Measurements from ENCODE around the gene CBFA2T3. TPM values are rescaled to one million over a fixed set of nuclear protein-coding genes. Genes with fewer than 3 reads are reported as not detected.

Gene CBFA2T3
- total RNA-seq, 4 donors from 2014 or later, result 3.5 to 35.5 (median 6.8) TPM

DNA sequence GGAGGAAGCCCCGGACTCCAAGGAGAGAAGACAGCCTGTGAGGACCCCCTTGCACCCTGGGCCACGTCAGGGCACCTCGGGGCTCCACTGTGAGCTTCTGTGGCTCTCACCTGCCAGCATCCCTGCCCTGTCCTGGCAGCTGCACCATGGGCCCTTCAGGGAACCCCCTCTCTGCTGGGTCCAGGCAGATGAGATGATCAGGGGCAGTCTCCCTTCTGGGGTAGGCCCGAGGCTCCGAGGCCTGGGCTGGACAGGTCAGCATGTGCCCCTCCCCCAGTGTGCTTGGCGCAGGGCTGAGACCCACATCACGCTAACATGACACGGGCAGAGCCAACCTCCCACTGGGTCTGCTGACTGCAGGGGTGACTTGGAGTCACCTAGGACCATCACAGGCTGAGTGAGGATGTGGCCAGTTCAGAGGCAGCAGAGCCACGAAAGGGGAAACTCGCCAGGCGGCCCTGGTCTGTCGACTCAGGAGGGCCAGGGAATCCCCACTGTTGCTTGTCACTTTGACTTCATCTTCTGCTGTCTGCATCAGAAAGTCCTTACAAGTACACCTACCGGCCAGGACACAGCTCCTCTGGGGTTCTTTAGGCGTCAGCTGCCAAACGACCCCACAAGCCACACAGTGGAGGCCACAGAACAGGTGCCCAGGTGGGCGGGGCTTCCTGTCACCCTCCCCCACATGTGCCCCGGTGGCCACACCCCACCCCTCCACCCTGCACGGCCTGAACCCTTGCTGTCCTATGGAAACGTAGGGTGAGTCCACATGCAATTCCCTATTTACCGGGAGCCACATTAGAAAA lies 122.5 kb downstream of the CBFA2T3 start:
- no peak for TF ChIP-seq POLR2A (IDR thresholded peaks at IDR 0.05)
- TF ChIP-seq, protein P1, sequence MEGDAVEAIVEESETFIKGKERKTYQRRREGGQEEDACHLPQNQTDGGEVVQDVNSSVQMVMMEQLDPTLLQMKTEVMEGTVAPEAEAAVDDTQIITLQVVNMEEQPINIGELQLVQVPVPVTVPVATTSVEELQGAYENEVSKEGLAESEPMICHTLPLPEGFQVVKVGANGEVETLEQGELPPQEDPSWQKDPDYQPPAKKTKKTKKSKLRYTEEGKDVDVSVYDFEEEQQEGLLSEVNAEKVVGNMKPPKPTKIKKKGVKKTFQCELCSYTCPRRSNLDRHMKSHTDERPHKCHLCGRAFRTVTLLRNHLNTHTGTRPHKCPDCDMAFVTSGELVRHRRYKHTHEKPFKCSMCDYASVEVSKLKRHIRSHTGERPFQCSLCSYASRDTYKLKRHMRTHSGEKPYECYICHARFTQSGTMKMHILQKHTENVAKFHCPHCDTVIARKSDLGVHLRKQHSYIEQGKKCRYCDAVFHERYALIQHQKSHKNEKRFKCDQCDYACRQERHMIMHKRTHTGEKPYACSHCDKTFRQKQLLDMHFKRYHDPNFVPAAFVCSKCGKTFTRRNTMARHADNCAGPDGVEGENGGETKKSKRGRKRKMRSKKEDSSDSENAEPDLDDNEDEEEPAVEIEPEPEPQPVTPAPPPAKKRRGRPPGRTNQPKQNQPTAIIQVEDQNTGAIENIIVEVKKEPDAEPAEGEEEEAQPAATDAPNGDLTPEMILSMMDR (IDR thresholded peaks at IDR 0.05), result no peak
- Histone ChIP-seq H3K27ac (peak overlapping the region in 2 of 4 donors; percentile 27 to 40), H3K27me3 (no peaks in the 10 kb centered on the region), H3K9me3 (no peaks in the 10 kb centered on the region), H3K4me3 (no peak overlapping the region), H3K4me1 (peaks cover 0 to 32% (median 14%) of the 10 kb centered on the region in 4 donors), H3K36me3 (peaks cover 0 to 13% (median 0%) of the 10 kb centered on the region in 3 donors)
- peak; percentile 51 to 69 (median 60) for DNase-seq

DNA sequence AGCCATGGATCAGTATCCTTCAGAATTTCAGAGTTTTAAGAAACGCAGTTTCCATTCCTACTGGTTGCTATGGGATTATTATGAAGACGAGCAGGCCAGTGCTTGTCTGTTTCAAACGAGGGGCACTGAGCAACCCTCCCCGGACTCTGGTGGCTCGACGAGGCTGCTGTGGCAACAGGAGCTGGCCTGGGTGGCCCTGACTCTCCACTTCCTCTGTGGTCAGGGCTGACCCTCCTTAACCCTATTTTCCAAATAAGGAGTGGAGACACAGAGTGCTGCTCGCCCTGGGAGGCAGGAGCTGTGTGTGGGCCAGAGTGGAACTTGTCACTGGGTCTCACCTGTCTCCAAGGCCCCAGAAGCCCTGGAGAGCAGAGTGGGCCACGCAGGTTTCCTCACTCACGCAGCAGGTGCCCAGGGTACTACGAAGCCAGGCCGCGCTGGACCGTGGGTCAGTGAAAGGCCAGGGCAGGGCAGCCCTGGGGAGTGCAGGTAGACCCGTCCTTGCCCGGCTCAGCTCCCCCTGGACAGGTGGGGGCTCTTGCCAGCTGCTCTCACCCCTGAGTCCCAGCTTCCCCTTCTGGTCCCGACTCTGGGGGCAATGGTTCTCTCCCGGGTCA lies 123.6 kb downstream of the CBFA2T3 start:
- DNase-seq, result no peak
- Histone ChIP-seq H3K27me3 (no peaks in the 10 kb centered on the region), H3K4me3 (no peak overlapping the region), H3K27ac (peak overlapping the region in 2 of 4 donors; percentile 31 to 52), H3K36me3 (peaks cover 0 to 6% (median 0%) of the 10 kb centered on the region in 3 donors), H3K4me1 (peaks cover 0 to 30% (median 14%) of the 10 kb centered on the region in 4 donors), H3K9me3 (no peaks in the 10 kb centered on the region)
- no peak for TF ChIP-seq POLR2A (IDR thresholded peaks at IDR 0.05)
- TF ChIP-seq, protein P1 (IDR thresholded peaks at IDR 0.05), result no peak

DNA sequence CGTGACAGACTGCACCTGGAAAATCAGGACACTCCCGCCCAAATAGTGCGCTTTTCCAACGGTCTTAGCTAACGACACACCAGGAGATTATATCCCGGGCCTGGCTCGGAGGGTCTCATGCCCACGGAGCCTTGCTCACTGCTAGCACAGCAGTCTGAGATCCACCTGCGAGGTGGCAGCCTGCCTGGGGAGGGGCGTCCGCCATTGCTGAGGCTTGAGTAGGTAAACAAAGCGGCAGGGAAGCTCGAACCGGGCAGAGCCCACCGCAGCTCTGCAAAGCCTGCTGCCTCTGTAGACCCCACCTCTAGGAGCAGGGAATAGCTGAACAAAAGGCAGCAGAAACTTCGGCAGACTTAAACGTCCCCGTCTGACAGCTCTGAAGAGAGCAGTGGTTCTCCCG lies 125.4 kb downstream of the CBFA2T3 start:
- Histone ChIP-seq H3K9me3 (no peaks in the 10 kb centered on the region), H3K36me3 (peaks cover 0 to 6% (median 0%) of the 10 kb centered on the region in 3 donors), H3K4me3 (no peak overlapping the region), H3K27me3 (no peaks in the 10 kb centered on the region), H3K27ac (no peak overlapping the region), H3K4me1 (peaks cover 0 to 24% (median 10%) of the 10 kb centered on the region in 4 donors)
- no peak for DNase-seq
- no peak for TF ChIP-seq POLR2A (IDR thresholded peaks at IDR 0.05)
- TF ChIP-seq, protein P1 (IDR thresholded peaks at IDR 0.05), result no peak

DNA sequence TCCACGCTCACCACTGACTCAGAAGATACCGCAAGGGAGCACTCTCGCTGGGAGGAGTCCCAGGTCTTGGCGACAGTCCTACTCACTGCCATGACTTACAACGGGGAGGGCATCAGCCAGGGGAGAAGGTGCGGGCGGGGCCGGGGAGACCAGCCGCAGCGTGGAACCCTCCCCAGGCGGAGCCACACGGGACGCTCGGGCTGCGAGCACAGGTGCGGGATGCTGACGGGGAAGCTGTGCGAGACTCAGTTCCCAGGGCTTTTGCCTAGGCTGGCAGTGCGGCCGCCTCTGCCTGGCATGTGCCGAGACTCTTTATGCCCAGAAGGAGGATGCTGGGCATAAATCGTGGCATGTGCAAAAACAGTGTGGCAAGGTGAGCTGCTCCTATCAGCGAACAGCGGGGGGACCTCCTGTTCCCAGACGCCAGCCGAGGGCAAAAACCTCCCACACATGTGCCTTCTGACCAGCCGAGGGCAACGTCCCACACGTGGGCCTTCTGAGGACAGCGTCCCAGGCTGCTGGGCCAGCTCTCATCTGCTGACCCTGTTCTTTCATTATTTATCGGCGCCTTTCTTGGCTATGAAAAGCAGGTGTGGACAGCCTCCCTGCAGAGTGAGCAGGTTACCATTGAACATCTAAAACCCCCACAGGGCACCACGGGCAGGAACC lies 126.3 kb downstream of the CBFA2T3 start:
- Histone ChIP-seq H3K27ac (no peak overlapping the region), H3K36me3 (peaks cover 0 to 6% (median 0%) of the 10 kb centered on the region in 3 donors), H3K9me3 (no peaks in the 10 kb centered on the region), H3K27me3 (no peaks in the 10 kb centered on the region), H3K4me3 (no peak overlapping the region), H3K4me1 (peaks cover 0 to 16% (median 3%) of the 10 kb centered on the region in 4 donors)
- no peak for TF ChIP-seq POLR2A (IDR thresholded peaks at IDR 0.05)
- TF ChIP-seq, protein P1 (IDR thresholded peaks at IDR 0.05), result no peak
- no peak for DNase-seq

DNA sequence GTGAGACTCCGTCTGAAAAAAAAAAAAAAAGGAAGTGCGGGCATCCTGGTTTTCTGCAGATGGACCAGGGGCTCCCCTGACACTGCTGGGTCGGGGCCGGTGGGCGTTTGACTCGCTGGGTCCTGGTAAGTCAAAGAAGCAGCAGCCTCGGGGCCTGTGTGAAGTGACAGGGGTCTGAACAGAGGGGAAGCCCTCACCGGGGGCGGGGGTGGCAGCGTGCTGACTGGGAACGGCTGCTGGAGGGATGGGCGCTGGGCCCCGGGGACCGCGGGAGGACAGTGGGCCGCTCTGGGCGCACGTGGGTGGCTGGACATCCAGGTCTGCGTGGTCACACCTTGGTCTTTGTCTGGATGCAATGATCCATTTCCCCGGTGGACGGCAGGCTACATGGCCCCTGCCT lies 128.4 kb downstream of the CBFA2T3 start:
- no peak overlapping the region for H3K27ac ChIP-seq
- no peaks in the 10 kb centered on the region for H3K9me3 ChIP-seq
- no peak for TF ChIP-seq POLR2A (IDR thresholded peaks at IDR 0.05)
- TF ChIP-seq, protein P1 (IDR thresholded peaks at IDR 0.05), result no peak
- DNase-seq, result no peak
- H3K4me1 ChIP-seq, result peaks cover 0 to under 1% (median 0%) of the 10 kb centered on the region in 4 donors
- H3K36me3 ChIP-seq, result peaks cover 0 to 6% (median 0%) of the 10 kb centered on the region in 3 donors
- H3K27me3 ChIP-seq, result no peaks in the 10 kb centered on the region
- no peak overlapping the region for H3K4me3 ChIP-seq
